ENCODE measurements around the gene MDFIC.
A peak's percentile ranks its signal among the peaks of the same experiment; 100 is the strongest.

The MDFIC gene

GRCh38 chr7:114928060-114928459 is 6.2 kb downstream of the MDFIC start:
- DNase-seq (ENCODE audit: low read depth): no peak

- DNase-seq (ENCODE audit: low read depth): no peak
Measured at GRCh38 chr7:114929570-114929969, 7.7 kb downstream of the MDFIC start.

- DNase-seq (ENCODE audit: low read depth): no peak
Measured at GRCh38 chr7:114930107-114930661, 8.3 kb downstream of the MDFIC start.

GRCh38 chr7:114930829-114931655 is 9.1 kb downstream of the MDFIC start:
- DNase-seq (ENCODE audit: low read depth): no peak

- peak; percentile 12 for DNase-seq (ENCODE audit: low read depth)
Measured at GRCh38 chr7:114931656-114932011, 9.7 kb downstream of the MDFIC start.

GRCh38 chr7:114932991-114933390 is 11.1 kb downstream of the MDFIC start:
- no peak for DNase-seq (ENCODE audit: low read depth)

GRCh38 chr7:114933658-114934057 is 11.8 kb downstream of the MDFIC start:
- DNase-seq (ENCODE audit: low read depth): no peak

- no peak for DNase-seq (ENCODE audit: low read depth)
Measured at GRCh38 chr7:114934086-114934485, 12.2 kb downstream of the MDFIC start.

GRCh38 chr7:114934713-114935112 is 12.8 kb downstream of the MDFIC start:
- no peak for DNase-seq (ENCODE audit: low read depth)

GRCh38 chr7:114936471-114936870 is 14.6 kb downstream of the MDFIC start:
- no peak for DNase-seq (ENCODE audit: low read depth)

GRCh38 chr7:114937446-114937845 is 15.6 kb downstream of the MDFIC start:
- no peak for DNase-seq (ENCODE audit: low read depth)

GRCh38 chr7:114938785-114939184 is 16.9 kb downstream of the MDFIC start:
- no peak for DNase-seq (ENCODE audit: low read depth)

- DNase-seq (ENCODE audit: low read depth): no peak
Measured at GRCh38 chr7:114939484-114940097, 17.7 kb downstream of the MDFIC start.

- DNase-seq (ENCODE audit: low read depth): no peak
Measured at GRCh38 chr7:114940220-114940619, 18.3 kb downstream of the MDFIC start.

GRCh38 chr7:114941692-114942091 is 19.8 kb downstream of the MDFIC start:
- no peak for DNase-seq (ENCODE audit: low read depth)

GRCh38 chr7:114942446-114943175 is 20.7 kb downstream of the MDFIC start:
- no peak for DNase-seq (ENCODE audit: low read depth)

GRCh38 chr7:114943530-114943929 is 21.6 kb downstream of the MDFIC start:
- no peak for DNase-seq (ENCODE audit: low read depth)

- no peak for DNase-seq (ENCODE audit: low read depth)
Measured at GRCh38 chr7:114943953-114944744, 22.3 kb downstream of the MDFIC start.

- no peak for DNase-seq (ENCODE audit: low read depth)
Measured at GRCh38 chr7:114944745-114945625, 23.1 kb downstream of the MDFIC start.

- DNase-seq (ENCODE audit: low read depth): no peak
Measured at GRCh38 chr7:114949231-114949630, 27.3 kb downstream of the MDFIC start.

- no peak for DNase-seq (ENCODE audit: low read depth)
Measured at GRCh38 chr7:114952296-114952695, 30.4 kb downstream of the MDFIC start.

Data from activated T-helper 9 cell treated with anti-CD3 and anti-CD28 coated beads, Interleukin-2, amount 50 U/mL, for 16 hours (primary cell).